HG03558 (cell line): ENCODE data around the gene SLC1A2.
"Not testable (repeated sequence)": the region's sequence is repeated elsewhere in the genome, so short reads cannot be mapped to it uniquely, and the experiment has no call there.

ENCODE experiments used
- ATAC-seq: cut with Tn5 transposase; IDR thresholded peaks from one replicate; pipeline ENCODE4 v1.9.1; 2021; ENCODE audit warnings: moderate number of reproducible peaks; ENCODE audit not compliant: unreplicated experiment; ENCODE audit errors: extremely low read depth

SLC1A2 gene

GRCh38 chr11:35235498-35235897, 183.9 kb downstream of the SLC1A2 start:
- ATAC-seq, result no peak

DNA sequence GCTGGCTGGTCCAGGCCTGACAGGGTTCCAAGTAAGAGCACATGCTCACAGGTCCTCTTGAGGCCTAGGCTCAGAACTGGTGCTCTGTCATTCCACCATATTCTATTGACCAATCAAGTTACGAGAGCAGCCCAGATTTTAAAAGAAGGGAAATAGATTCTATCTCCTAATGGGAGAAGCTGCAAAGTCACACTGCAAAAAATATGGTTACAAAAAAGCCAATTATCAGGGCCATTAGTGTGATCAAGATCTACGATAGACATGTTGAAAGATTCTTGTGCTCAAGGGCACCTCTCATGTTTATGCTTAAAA, 184.2 kb downstream of the SLC1A2 start:
- ATAC-seq, result no peak

DNA sequence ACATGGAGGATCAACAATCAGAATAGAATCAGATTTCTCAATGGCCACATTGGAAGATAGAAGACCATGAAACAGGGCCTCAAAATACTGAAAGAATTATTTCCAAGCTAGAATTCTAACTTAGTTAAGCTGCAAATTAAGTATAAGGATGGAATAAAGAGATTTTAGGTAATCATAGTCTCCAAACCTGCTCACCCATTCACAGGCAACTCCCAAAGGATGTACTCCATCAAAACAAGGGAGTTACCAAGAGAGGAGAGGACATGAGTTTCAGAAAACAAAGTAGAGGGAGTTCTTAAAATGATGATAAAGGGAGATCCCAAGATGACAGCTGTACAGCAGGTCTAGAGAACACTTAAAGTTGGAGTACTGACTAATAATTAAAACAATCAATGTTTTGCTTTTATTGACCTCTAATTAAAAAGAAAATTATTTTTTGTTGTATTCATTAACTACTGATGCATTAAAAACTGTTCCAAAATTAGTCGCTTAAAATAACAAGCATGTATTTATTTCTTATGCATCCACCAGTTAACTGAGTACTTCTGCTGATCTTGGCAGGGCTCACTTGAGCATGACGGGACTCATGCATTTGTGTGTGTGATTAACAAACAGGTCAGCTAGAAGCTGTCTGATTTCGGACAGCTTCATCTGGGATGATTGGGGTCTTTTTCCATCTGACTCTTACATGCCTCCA, 184.8 kb downstream of the SLC1A2 start:
- ATAC-seq, result no peak

- no peak for ATAC-seq
These were observed 185.8 kb downstream of the SLC1A2 start for GRCh38 chr11:35233518-35233917.

- no peak for ATAC-seq
These were observed 186.4 kb downstream of the SLC1A2 start for GRCh38 chr11:35232891-35233330.

GRCh38 chr11:35231076-35231860, 188.1 kb downstream of the SLC1A2 start:
- ATAC-seq, result no peak

DNA sequence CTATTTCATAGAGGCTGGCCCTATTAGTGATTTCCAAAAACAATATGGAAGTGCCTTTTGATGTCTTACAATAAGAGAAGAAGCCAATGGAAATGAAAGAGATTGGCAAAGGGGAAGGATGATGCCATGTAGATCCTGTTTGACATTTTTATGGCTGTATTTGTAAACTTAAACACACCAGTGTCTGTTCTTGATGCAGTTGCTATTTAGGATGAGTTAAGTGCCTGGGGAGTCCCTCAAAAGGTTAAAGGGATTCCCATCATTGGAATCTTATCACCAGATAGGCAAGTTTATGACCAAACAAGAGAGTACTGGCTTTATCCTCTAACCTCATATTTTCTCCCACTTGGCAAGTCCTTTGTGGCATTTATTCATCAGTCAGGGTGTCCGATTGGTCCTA, 189.0 kb downstream of the SLC1A2 start:
- no peak for ATAC-seq

DNA sequence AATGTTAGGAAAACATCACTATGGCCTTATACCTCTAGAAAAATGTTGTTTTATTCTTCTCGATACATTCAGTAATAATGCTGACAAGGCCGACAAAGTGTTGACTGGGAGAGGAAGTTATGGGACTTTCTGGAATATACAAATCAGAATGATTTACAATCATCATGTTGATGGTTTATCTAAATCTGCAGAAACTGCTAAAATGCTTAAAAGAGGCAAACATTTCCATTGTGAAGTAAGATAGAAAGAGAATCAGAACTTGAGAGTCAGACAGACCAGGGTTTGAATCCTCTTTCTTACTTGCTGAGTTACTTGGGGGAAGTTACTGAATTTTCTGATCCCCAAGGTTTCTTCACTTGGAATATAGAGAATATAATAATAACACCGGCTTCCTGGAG, 191.0 kb downstream of the SLC1A2 start:
- ATAC-seq, result no peak

DNA sequence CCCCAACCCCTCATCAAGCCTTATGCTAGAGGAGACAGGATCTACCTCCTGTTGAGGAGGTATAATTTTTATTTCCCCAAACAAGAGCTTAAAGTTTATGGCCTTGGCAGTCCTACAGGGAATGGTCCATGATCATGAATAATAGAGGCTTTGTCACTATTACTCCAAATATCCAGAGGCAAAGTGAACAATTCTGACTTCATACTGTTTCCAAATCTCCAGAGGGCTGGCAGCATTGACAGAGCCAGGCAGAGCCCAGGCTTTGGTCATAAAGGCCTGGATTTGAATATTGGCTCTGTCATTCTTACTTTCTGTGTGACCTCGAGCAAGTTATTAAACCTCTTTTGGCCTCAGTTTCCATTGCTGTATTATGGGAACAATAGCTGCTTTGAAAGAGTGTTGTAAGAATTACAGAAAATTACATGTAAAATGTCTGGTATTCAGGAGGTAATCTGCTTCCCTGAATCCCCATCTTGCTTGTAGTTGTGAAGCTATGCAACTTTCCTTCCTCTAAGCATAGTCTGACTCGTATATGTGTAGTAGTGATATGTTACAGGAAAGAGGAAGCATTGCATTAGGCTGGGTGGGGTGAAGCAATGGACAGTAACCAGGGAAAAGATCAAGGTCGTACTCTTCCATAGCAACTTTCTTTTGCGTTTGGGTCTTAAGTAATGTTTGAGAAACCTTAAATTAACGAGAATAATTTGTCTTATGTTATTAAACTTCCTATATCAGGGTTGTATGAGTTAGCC, 191.6 kb downstream of the SLC1A2 start:
- ATAC-seq, result no peak

- ATAC-seq, result not testable (repeated sequence)
These were observed 192.6 kb downstream of the SLC1A2 start for GRCh38 chr11:35226756-35227155.

DNA sequence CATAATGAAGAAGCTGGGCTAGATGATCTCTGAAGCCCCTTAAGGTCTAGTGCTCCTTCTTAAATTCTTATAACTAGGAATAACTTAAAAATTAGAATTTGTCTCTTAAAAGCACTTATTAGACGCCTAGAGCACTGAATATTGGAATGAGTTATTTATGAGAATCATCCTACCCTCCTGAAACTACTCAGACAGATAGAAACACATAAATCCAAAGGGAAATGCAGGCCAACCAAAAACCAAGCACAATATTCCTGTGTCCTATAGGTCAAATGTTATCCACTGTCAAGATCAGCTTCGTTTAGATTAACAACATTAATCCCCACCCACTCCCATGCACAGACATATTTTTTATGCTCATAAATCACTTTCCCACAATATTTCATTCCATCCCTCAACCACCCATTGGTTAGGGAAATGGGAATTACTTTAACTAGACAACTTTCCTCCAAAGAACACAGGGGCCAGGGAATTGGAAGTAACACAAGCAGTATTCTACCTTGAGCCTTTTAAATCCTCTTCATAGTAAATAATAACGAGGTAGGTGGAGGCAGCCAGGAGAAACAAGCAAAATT, 193.3 kb downstream of the SLC1A2 start:
- ATAC-seq, result no peak

DNA sequence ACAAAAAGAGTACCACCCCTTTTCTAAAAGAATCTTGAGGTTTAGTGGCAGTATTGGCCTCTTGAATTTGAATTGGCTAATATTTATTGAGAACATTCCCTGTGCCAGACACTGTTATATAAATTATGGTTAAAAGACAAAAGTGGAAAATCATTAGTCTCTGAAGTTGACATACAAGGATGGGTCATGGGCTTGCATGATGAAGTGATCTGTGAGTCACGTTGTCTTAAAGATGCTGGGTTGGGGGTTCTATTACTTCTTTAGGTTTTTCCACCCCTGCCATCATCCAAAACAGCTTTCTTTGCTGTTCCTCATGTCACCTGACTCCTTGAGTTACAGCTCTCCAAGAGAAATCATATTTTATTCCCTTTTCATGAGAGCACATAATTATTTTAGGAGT, 195.4 kb downstream of the SLC1A2 start:
- ATAC-seq, result no peak

- no peak for ATAC-seq
These were observed 196.0 kb downstream of the SLC1A2 start for GRCh38 chr11:35223371-35223796.

- ATAC-seq, result no peak
These were observed 200.4 kb downstream of the SLC1A2 start for GRCh38 chr11:35218956-35219355.

GRCh38 chr11:35216962-35217678, 202.2 kb downstream of the SLC1A2 start:
- no peak for ATAC-seq

GRCh38 chr11:35215945-35216344, 203.4 kb downstream of the SLC1A2 start:
- ATAC-seq, result no peak

GRCh38 chr11:35214792-35215193, 204.6 kb downstream of the SLC1A2 start:
- no peak for ATAC-seq

DNA sequence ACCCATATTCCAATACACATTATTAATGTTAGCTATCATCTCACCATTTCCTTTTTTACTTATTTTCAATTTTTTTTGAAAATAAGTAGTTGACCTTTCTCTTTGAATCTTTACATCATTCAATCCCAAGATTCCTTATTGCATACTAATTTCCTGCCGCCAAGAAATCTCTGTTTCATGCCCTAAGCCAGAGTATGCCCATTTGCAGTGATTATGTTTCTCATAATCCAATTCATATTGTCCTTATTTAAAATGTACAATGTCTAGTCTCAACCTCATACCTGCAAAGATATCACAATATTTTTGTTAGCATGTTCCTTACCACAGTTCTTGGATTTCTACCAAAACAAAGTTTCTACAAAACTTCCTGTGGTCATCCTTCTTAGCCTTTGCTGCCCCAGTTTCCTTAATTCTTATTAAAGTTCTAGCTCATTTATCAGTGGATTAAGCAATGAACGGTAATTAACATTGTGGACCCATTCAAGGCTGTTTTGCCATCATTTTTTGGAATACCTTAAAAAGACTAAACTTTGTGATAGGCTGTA, 205.1 kb downstream of the SLC1A2 start:
- ATAC-seq, result no peak

DNA sequence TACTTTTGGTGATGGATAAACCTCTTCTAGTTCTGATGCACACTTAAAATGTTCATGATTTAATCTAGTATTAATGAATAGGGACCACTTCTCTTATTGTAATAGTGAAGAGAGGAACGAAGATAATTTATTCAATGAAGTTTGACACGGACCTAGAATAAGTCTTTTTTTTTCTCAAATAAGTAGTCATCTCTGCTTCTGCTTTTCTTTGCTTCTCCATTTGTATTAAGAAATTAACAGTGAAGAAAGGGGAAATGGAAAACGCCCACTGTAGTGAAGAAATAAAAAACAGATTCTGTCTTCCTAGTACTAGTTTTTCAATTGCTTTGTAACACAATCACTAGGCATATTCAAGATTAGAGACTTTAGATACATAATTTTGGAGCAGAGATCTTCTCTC, 207.4 kb downstream of the SLC1A2 start:
- ATAC-seq, result no peak
